ENCODE results near the gene MFSD8.
"Not testable (repeated sequence)": the region's sequence is repeated elsewhere in the genome, so short reads cannot be mapped to it uniquely, and the experiment has no call there.

Gene MFSD8

DNA sequence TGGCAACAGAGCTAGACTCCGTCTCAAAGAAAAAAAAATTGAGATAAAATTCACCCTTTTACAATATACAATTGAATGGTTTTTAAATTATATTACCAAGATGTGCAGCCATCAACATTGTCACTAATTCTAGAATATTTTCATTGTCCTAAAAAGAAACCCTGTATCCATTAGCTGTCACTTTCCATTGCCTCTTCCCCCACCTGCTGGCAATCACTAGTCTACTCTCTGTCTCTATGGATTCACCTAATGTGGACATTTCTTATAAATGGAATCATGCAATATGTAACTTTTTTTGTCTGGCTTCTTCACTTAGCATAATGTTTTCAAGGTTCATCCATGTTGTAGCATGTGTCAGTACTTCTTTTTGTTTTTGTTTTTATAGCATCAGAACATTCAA lies 21.0 kb upstream of the MFSD8 start:
- Histone ChIP-seq H3K4me2 (no peak overlapping the region), H3K4me3 (no peak overlapping the region), H4K20me1 (no peaks in the 10 kb centered on the region; a peak in 1 of 22 replicates), H3K27me3 (no peaks in the 10 kb centered on the region), H3K9me3 (replicated peaks in 1 of 11) (no peaks in the 10 kb centered on the region), H3K4me1 (peaks cover 0 to 8% (median 0%) of the 10 kb centered on the region in 10 experiments; a peak in 4 of 20 replicates), H3K27ac (no peak overlapping the region), H3K36me3 (peaks cover 58 to 83% (median 71%) of the 10 kb centered on the region in 11 experiments), H3K9ac (no peak overlapping the region)
- TF ChIP-seq Cebpa-rat (IDR thresholded peaks at IDR 0.05): no peak

DNA sequence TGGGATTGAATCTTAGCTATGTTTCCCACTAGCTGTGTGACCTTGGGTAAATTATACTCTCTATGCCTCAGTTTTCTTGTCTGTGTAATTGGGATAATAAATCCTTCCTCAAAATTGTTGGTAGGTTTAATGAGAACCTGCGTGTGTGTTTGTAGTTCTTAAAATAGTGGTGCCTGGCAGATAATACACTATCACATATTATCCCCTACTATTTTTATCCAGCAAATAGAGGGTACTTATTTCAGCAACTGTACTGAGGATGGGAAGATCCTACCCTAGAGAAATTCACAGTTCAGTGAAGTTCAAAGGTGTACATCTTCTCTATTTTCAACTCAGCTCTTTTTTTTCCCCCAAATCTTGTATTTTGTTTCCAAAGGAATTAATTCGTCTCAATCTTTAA lies 17.5 kb upstream of the MFSD8 start:
- Histone ChIP-seq H3K9ac (no peak overlapping the region), H3K4me3 (no peak overlapping the region), H3K27ac (no peak overlapping the region), H3K36me3 (peaks cover 52 to 73% (median 59%) of the 10 kb centered on the region in 11 experiments), H4K20me1 (no peaks in the 10 kb centered on the region; a peak in 1 of 22 replicates), H3K27me3 (no peaks in the 10 kb centered on the region), H3K4me2 (no peak overlapping the region), H3K9me3 (replicated peaks in 1 of 11) (peaks cover 9 to 21% (median 16%) of the 10 kb centered on the region in 11 experiments; a peak in 21 of 22 replicates), H3K4me1 (no peaks in the 10 kb centered on the region)
- TF ChIP-seq Cebpa-rat (IDR thresholded peaks at IDR 0.05): no peak

DNA sequence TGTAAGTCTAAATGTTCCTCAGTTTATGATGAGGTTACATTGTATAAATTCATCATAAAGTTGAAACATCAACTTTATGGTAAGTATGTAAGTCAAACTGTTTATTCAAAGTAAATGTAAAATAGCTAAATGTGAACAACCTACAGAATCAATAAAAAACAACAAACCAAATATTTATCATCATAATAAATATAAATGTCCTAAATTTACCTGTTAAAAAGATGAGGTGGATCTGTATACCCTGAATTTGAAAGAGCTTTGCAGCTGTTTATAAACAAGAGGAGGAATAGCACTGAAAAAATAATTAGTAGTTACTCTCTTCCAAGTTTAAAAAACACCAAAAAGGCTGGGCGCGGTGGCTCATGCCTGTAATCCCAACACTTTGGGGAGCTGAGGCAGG lies 14.0 kb upstream of the MFSD8 start:
- peaks cover 42 to 72% (median 56%) of the 10 kb centered on the region in 11 experiments for H3K36me3 ChIP-seq
- H3K27ac ChIP-seq: no peak overlapping the region
- no peak overlapping the region for H3K4me2 ChIP-seq
- no peak overlapping the region for H3K4me3 ChIP-seq
- peaks cover 0 to 4% (median 0%) of the 10 kb centered on the region in 11 experiments; a peak in 2 of 22 replicates for H4K20me1 ChIP-seq
- TF ChIP-seq Cebpa-rat (IDR thresholded peaks at IDR 0.05): no peak
- no peak overlapping the region for H3K9ac ChIP-seq
- H3K9me3 ChIP-seq (replicated peaks in 1 of 11): peaks cover 14 to 41% (median 34%) of the 10 kb centered on the region in 11 experiments
- peaks cover 0 to 3% (median 0%) of the 10 kb centered on the region in 10 experiments; a peak in 1 of 20 replicates for H3K4me1 ChIP-seq
- H3K27me3 ChIP-seq: no peaks in the 10 kb centered on the region

DNA sequence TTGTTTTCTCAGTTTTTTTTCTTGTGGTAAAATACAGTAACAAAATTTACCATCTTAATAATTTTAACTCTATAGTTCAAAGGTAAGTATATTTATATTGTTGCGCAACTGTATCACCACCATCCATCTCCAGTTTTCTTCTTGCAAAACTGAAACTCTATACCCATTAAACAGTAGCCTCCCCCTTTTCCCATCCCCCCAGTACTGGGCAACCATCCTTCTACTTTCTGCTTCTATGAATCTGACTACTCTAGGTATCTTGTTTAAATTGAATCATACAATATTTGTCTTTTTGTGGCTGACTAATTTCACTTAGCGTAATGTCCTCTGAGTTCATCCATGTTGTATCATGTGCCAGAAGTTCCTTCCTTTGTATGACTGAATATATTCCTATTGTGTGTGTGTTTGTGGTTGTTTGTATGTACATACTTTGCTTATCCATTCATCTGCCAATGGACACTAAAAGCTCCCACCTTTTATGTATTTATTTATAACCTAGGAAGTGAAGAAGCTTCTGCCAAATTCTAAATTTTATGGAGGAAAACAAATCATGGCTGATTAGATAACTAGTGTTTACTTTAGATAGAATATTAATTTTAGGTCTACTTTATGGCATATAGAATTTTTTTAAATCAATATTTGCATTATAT lies 10.3 kb upstream of the MFSD8 start:
- H3K36me3 ChIP-seq: peaks cover 58 to 93% (median 69%) of the 10 kb centered on the region in 11 experiments
- peaks cover 0 to 36% (median 17%) of the 10 kb centered on the region in 11 experiments; a peak in 12 of 22 replicates for H4K20me1 ChIP-seq
- no peak overlapping the region for H3K4me2 ChIP-seq
- TF ChIP-seq Cebpa-rat (IDR thresholded peaks at IDR 0.05): peak in 6 of 11 experiments; percentile 24 to 80 (median 75); a peak in 9 of 22 replicates
- no peak overlapping the region for H3K9ac ChIP-seq
- peaks cover 14 to 41% (median 34%) of the 10 kb centered on the region in 11 experiments for H3K9me3 ChIP-seq (replicated peaks in 1 of 11)
- no peak overlapping the region for H3K4me3 ChIP-seq
- H3K27ac ChIP-seq: no peak overlapping the region
- H3K27me3 ChIP-seq: no peaks in the 10 kb centered on the region
- H3K4me1 ChIP-seq: peaks cover 0 to 7% (median 0%) of the 10 kb centered on the region in 10 experiments; a peak in 1 of 20 replicates

DNA sequence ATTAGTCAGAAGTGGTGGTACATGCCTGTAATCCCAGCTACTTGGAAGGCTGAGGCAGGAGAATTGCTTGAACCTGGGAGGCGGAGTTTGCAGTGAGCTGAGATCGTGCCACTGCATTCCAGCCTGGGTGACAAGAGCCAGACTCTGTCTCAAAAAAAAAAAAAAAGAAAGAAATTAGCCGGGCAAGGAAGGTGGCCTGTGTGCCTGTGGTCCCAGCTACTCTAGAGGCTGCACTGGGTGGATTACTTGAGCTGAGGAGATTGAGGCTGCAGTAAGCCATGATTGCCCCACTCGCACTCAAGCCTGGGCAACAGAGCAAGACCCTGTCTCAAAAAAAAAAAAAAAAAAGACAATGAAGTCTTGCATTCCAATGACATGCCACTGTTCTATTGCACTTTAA lies 6.0 kb upstream of the MFSD8 start:
- H3K9ac ChIP-seq, H3K4me3 ChIP-seq, H3K27me3 ChIP-seq, H3K27ac ChIP-seq, H3K4me2 ChIP-seq: not testable (repeated sequence)
- Histone ChIP-seq H3K36me3 (peaks cover 31 to 72% (median 46%) of the 10 kb centered on the region in 11 experiments), H3K4me1 (peaks cover 17 to 33% (median 26%) of the 10 kb centered on the region in 10 experiments), H3K9me3 (replicated peaks in 1 of 11) (peaks cover 0 to 15% (median 6%) of the 10 kb centered on the region in 11 experiments; a peak in 9 of 22 replicates), H4K20me1 (peaks cover 2 to 76% (median 28%) of the 10 kb centered on the region in 11 experiments; a peak in 13 of 22 replicates)

DNA sequence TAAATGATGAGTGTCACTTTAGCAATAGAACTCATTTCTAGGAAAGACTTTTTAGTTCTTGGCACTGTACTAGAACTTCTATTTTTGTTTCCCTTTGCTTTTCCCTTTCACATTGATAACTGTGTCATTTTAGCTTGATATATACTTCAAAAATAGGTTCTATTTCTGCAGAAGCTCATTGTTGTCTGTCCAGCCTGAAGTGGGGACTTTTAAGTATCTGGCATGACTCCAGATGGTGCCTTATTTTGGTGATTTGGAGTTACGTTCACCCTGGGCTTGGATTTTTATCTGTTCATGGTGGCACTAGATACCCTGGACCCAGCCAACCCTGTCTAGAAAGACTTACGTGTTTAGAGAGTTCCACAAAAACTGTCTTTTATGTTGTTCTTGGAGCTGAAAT lies 3.6 kb upstream of the MFSD8 start:
- peaks cover 18 to 35% (median 27%) of the 10 kb centered on the region in 10 experiments for H3K4me1 ChIP-seq
- peaks cover 5 to 78% (median 28%) of the 10 kb centered on the region in 11 experiments; a peak in 13 of 22 replicates for H4K20me1 ChIP-seq
- no peaks in the 10 kb centered on the region; a peak in 1 of 22 replicates for H3K9me3 ChIP-seq (replicated peaks in 1 of 11)
- no peak for TF ChIP-seq Cebpa-rat (IDR thresholded peaks at IDR 0.05)
- no peaks in the 10 kb centered on the region for H3K27me3 ChIP-seq
- peak overlapping the region in 7 of 11 experiments; percentile 2 to 55 (median 25); a peak in 4 of 22 replicates for H3K4me2 ChIP-seq
- H3K9ac ChIP-seq: peak overlapping the region in 1 of 11 experiments; percentile 60; a peak in 1 of 22 replicates
- H3K4me3 ChIP-seq: no peak overlapping the region
- H3K36me3 ChIP-seq: peaks cover 18 to 49% (median 28%) of the 10 kb centered on the region in 11 experiments
- no peak overlapping the region for H3K27ac ChIP-seq

DNA sequence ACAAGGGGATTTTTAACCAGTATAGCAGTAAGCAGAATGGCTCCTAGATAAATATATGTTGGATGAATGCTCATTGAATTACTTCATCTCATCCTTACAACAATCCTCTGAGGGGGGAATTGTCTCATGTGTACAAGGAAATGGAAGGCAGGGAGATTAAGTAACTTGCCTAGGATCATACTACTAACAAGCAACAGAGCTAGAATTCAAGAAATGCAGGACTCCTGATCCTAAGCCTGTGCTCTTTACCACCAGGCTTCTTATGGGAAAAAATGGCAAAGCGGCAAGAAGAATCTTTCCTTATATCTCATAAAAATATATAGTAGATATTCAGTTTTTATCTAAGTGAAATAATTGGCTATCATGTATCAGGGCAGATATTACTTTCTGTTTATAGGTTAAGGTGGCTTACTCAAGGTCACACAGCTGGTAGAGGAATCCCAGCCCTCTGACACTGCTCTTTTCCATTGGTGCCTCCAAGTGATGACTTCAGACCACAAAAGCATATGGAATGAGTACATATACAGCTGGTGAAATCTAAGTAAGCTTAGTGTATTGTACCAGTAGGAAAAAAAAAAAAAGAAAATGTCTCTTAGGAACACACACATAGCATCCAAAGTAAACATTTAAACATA lies 2.3 kb upstream of the MFSD8 start:
- H3K36me3 ChIP-seq: peaks cover 5 to 44% (median 20%) of the 10 kb centered on the region in 11 experiments; a peak in 19 of 22 replicates
- H3K4me2 ChIP-seq: peak overlapping the region; percentile 44 to 96 (median 83); a peak in 17 of 22 replicates
- H3K9me3 ChIP-seq (replicated peaks in 1 of 11): no peaks in the 10 kb centered on the region; a peak in 1 of 22 replicates
- H3K9ac ChIP-seq: 0 out of 22 replicates have a peak overlapping the region, but pooled peaks of 1 of the 11 experiments have one; percentile 19
- no peak for TF ChIP-seq Cebpa-rat (IDR thresholded peaks at IDR 0.05)
- peaks cover 7 to 73% (median 25%) of the 10 kb centered on the region in 11 experiments; a peak in 14 of 22 replicates for H4K20me1 ChIP-seq
- no peak overlapping the region for H3K27ac ChIP-seq
- H3K27me3 ChIP-seq: no peaks in the 10 kb centered on the region
- no peak overlapping the region for H3K4me3 ChIP-seq
- peaks cover 24 to 45% (median 34%) of the 10 kb centered on the region in 10 experiments for H3K4me1 ChIP-seq

DNA sequence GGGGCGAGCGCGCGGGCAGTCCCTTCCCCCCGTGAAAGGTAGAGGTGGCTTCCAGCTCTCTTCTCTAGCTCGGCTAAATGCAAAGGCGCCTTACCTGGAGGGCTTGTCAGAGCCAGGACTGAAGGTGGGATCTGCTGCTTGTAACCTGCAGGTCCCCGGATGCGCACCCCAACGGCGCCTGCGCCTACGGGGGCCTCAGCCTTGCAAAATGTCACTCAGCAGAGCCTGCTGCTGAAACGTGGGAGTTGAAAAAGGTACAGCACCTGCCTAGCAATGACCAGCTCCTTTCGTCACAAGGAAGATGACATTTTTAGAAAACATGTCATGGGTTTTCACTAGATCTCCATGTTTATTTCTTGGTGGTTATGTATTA lies 816 bp upstream of the MFSD8 start:
- no peaks in the 10 kb centered on the region; a peak in 1 of 22 replicates for H3K9me3 ChIP-seq (replicated peaks in 1 of 11)
- H3K4me2 ChIP-seq: peak overlapping the region; percentile 72 to 96 (median 84)
- H3K27ac ChIP-seq: peak overlapping the region; percentile 82 to 91 (median 88)
- TF ChIP-seq Cebpa-rat (IDR thresholded peaks at IDR 0.05): no peak
- peak overlapping the region; percentile 81 to 98 (median 87) for H3K4me3 ChIP-seq
- H4K20me1 ChIP-seq: peaks cover 0 to 72% (median 17%) of the 10 kb centered on the region in 11 experiments; a peak in 13 of 22 replicates
- no peaks in the 10 kb centered on the region for H3K27me3 ChIP-seq
- H3K4me1 ChIP-seq: peaks cover 24 to 46% (median 34%) of the 10 kb centered on the region in 10 experiments
- H3K36me3 ChIP-seq: peaks cover 0 to 29% (median 12%) of the 10 kb centered on the region in 11 experiments; a peak in 13 of 22 replicates
- H3K9ac ChIP-seq: peak overlapping the region; percentile 83 to 94 (median 91)

DNA sequence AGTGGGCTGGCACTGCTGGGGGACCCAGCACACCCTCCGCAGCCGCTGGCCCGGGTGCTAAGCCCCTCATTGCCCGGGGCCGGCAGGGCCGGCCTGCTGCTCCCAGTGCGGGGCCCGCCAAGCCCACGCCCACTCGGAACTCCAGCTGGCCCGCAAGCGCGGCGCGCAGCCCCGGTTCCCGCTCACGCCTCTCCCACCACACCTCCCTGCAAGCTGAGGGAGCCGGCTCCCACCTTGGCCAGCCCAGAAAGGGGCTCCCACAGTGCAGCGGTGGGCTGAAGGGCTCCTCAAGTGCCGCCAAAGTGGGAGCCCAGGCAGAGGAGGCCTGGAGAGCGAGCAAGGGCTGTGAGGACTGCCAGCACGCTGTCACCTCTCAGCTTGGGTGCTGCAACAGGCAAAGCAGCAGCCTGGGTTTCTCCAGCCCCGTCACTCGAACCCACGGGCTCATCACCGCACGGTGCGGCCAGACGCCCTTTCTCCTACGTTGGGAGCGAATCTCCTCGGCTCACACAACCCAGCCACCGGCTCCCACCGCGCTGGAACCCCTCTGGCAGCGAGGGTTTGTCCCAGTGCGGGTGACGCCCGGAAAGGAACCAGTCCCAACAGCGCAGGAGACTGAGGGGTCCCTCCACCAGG lies 429 bp downstream of the MFSD8 start:
- Histone ChIP-seq H3K36me3 (peaks cover 0 to 21% (median 12%) of the 10 kb centered on the region in 11 experiments; a peak in 12 of 22 replicates), H3K27ac (peak overlapping the region; percentile 80 to 91 (median 88)), H3K4me1 (peaks cover 24 to 46% (median 34%) of the 10 kb centered on the region in 10 experiments), H3K4me3 (peak overlapping the region; percentile 81 to 98 (median 87)), H3K4me2 (peak overlapping the region; percentile 75 to 92 (median 84)), H3K9ac (peak overlapping the region; percentile 83 to 94 (median 91)), H4K20me1 (peaks cover 0 to 71% (median 12%) of the 10 kb centered on the region in 11 experiments; a peak in 12 of 22 replicates)
- not testable (repeated sequence) for H3K9me3 ChIP-seq (replicated peaks in 1 of 11); H3K27me3 ChIP-seq

DNA sequence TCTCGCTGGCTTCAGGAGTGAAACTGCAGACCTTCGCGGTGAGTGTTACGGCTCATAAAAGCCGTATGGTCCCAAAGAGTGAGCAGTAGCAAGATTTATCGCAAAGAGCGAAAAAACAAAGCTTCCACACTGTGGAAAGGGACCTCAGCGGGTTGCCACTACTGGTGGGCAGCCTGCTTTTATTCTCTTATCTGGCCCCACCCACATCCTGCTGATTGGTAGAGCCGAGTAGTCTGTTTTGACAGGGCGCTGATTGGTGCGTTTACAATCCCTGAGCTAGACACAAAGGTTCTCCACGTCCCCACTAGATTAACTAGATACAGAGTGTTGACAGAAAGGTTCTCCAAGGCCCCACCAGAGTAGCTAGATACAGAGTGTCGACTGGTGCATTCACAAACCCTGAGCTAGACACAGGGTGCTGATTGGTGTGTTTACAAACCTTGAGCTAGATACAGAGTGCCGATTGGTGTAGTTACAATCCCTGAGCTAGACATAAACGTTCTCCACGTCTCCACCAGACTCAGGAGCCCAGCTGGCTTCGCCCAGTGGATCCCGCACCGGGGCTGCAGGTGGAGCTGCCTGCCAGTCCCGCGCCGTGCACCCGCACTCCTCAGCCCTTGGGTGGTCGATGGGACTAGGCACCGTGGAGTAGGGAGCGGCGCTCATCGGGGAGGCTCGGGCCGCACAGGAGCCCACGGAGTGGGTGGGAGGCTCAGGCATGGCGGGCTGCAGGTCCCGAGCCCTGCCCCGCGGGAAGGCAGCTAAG lies 1.2 kb downstream of the MFSD8 start:
- Histone ChIP-seq H3K4me1 (peaks cover 24 to 46% (median 33%) of the 10 kb centered on the region in 10 experiments), H3K4me3 (peak overlapping the region; percentile 81 to 98 (median 87)), H3K4me2 (peak overlapping the region; percentile 75 to 92 (median 84)), H3K27ac (peak overlapping the region in 10 of 11 experiments; percentile 82 to 91 (median 88); a peak in 18 of 22 replicates), H4K20me1 (peaks cover 0 to 71% (median 14%) of the 10 kb centered on the region in 11 experiments; a peak in 10 of 22 replicates), H3K9ac (peak overlapping the region; percentile 83 to 94 (median 91)), H3K36me3 (peaks cover 0 to 21% (median 8%) of the 10 kb centered on the region in 11 experiments; a peak in 8 of 22 replicates)
- H3K9me3 ChIP-seq (replicated peaks in 1 of 11); H3K27me3 ChIP-seq: not testable (repeated sequence)
